H9 (cell line): Measurements from ENCODE around the gene LRP8. TPM values are rescaled to one million over a fixed set of nuclear protein-coding genes. Genes with fewer than 3 reads are reported as not detected.

Source experiments
- DNase-seq: peaks from one replicate; pipeline ENCODE4 v3.0.0-alpha.2; 2017
- H2AFZ ChIP-seq: one replicate; pipeline ENCODE4 v1.6.1; 2013; ENCODE audit warnings: mild to moderate bottlenecking, low read length, control low read depth, moderate library complexity
- H2AK5ac ChIP-seq: 2 replicates; pipeline ENCODE4 v1.6.1; 2013; ENCODE audit warnings: low read length, control low read depth, mixed read lengths; ENCODE audit not compliant: insufficient read length
- H2BK120ac ChIP-seq: one replicate; pipeline ENCODE4 v1.6.1; 2013; ENCODE audit warnings: low read depth, mild to moderate bottlenecking, low read length, control low read depth, inconsistent platforms; ENCODE audit not compliant: poor library complexity, severe bottlenecking
- H2BK12ac ChIP-seq: 2 replicates; pipeline ENCODE4 v1.6.1; 2013; ENCODE audit warnings: low read length, control low read depth, mixed read lengths, low read depth; ENCODE audit not compliant: insufficient read length
- H2BK15ac ChIP-seq: 2 replicates; pipeline ENCODE4 v1.6.1; 2013; ENCODE audit warnings: low read depth, low read length, control low read depth
- H2BK20ac ChIP-seq: one replicate; pipeline ENCODE4 v1.6.1; 2013; ENCODE audit warnings: low read depth, mild to moderate bottlenecking, low read length, control low read depth, inconsistent platforms; ENCODE audit not compliant: poor library complexity, severe bottlenecking
- H2BK5ac ChIP-seq: 2 replicates; pipeline ENCODE4 v1.6.1; 2013; ENCODE audit warnings: low read length, control low read depth, mixed read lengths; ENCODE audit not compliant: insufficient read length
- H3K14ac ChIP-seq: 2 replicates; pipeline ENCODE4 v1.6.1; 2013; ENCODE audit warnings: low read length, control low read depth; ENCODE audit not compliant: insufficient read depth
- H3K18ac ChIP-seq: 2 replicates; pipeline ENCODE4 v1.6.1; 2013; ENCODE audit warnings: low read depth, mild to moderate bottlenecking, mixed read lengths, low read length, control low read depth; ENCODE audit not compliant: insufficient read length
- H3K23ac ChIP-seq: 2 replicates; pipeline ENCODE4 v1.6.1; 2013; ENCODE audit warnings: low read length, control low read depth, mixed read lengths, low read depth; ENCODE audit not compliant: insufficient read length
- H3K23me2 ChIP-seq: 2 replicates; pipeline ENCODE4 v1.6.1; 2013; ENCODE audit warnings: low read depth, mild to moderate bottlenecking, mixed read lengths, low read length, control low read depth; ENCODE audit not compliant: insufficient read length, poor library complexity, severe bottlenecking
- H3K27ac ChIP-seq: 2 replicates; pipeline ENCODE4 v1.5.1; 2013; ENCODE audit warnings: low read length, control low read depth, mixed read lengths, low read depth; ENCODE audit not compliant: insufficient read length
- H3K27me3 ChIP-seq: 2 replicates; pipeline ENCODE4 v1.6.1; 2013; ENCODE audit warnings: low read length, control low read depth, inconsistent platforms; ENCODE audit not compliant: insufficient read depth
- H3K4ac ChIP-seq: 2 replicates; pipeline ENCODE4 v1.6.1; 2013; ENCODE audit warnings: low read depth, mild to moderate bottlenecking, control low read depth, inconsistent platforms, low read length, moderate library complexity
- H3K4me1 ChIP-seq: 2 replicates; pipeline ENCODE4 v1.6.1; 2013; ENCODE audit warnings: low read length, control low read depth, inconsistent platforms; ENCODE audit not compliant: insufficient read depth
- H3K4me2 ChIP-seq: 2 replicates; pipeline ENCODE4 v1.6.1; 2013; ENCODE audit warnings: low read length, control low read depth, mixed read lengths; ENCODE audit not compliant: insufficient read length, insufficient read depth
- H3K56ac ChIP-seq: 2 replicates; pipeline ENCODE4 v1.6.1; 2013; ENCODE audit warnings: low read depth, mild to moderate bottlenecking, mixed read lengths, low read length, control low read depth; ENCODE audit not compliant: insufficient read length
- H3K79me1 ChIP-seq: 2 replicates; pipeline ENCODE4 v1.6.1; 2013; ENCODE audit warnings: low read depth, mild to moderate bottlenecking, moderate library complexity, low read length, control low read depth, inconsistent platforms; ENCODE audit not compliant: insufficient read depth, poor library complexity, severe bottlenecking
- H3K79me2 ChIP-seq: 2 replicates; pipeline ENCODE4 v1.6.1; 2013; ENCODE audit warnings: low read length, control low read depth, inconsistent platforms; ENCODE audit not compliant: insufficient read depth
- H3K9ac ChIP-seq: 2 replicates; pipeline ENCODE4 v1.6.1; 2013; ENCODE audit warnings: low read length, control low read depth, mixed read lengths; ENCODE audit not compliant: insufficient read length; ENCODE audit errors: extremely low read depth
- H3K9me3 ChIP-seq: one replicate; pipeline ENCODE4 v1.6.1; 2013; ENCODE audit warnings: low read depth, low read length, inconsistent platforms; ENCODE audit not compliant: control insufficient read depth
- H3T11ph ChIP-seq: one replicate; pipeline ENCODE4 v1.6.1; 2013; ENCODE audit warnings: mild to moderate bottlenecking, low read length, control low read depth, inconsistent platforms
- H4K20me1 ChIP-seq: one replicate; pipeline ENCODE4 v1.6.1; 2013; ENCODE audit not compliant: control insufficient read depth, insufficient read length, insufficient read depth
- H4K5ac ChIP-seq: 2 replicates; pipeline ENCODE4 v1.6.1; 2013; ENCODE audit warnings: low read depth, mild to moderate bottlenecking, mixed read lengths, low read length, control low read depth; ENCODE audit not compliant: insufficient read length
- H4K8ac ChIP-seq: replicated peaks from 2 replicates; pipeline ENCODE4 v1.6.1; 2013; ENCODE audit warnings: low read length, control low read depth, mixed read lengths, low read depth; ENCODE audit not compliant: insufficient read length
- H4K91ac ChIP-seq: 2 replicates; pipeline ENCODE4 v1.6.1; 2013; ENCODE audit warnings: low read depth, mild to moderate bottlenecking, moderate library complexity, mixed read lengths, low read length, control low read depth; ENCODE audit not compliant: insufficient read length
- H3K27ac Mint-ChIP-seq, 3 experiments: 2 replicates in 2 of 3; 3 replicates in 1 of 3; pipeline ENCODE4 v1.8.0; 2020 to 2021; ENCODE audit warnings: mixed read lengths in 3 of 3, mild to moderate bottlenecking in 1 of 3, moderate library complexity in 1 of 3
- H3K27me3 Mint-ChIP-seq: 2 replicates; pipeline ENCODE4 v1.8.0; 2021; ENCODE audit warnings: low read depth, mild to moderate bottlenecking, moderate library complexity, mixed read lengths
- H3K36me3 Mint-ChIP-seq, 3 experiments: 2 replicates in 2 of 3; 3 replicates in 1 of 3; pipeline ENCODE4 v1.8.0; 2020 to 2021; ENCODE audit warnings: low read depth in 3 of 3, mixed read lengths in 3 of 3; ENCODE audit not compliant: insufficient read depth in 1 of 3
- H3K4me1 Mint-ChIP-seq, 2 experiments: 2 replicates each; pipeline ENCODE4 v1.8.0; 2020; ENCODE audit warnings: mixed read lengths in 2 of 2
- H3K4me3 Mint-ChIP-seq, 2 experiments: 2 replicates in 1 of 2; 3 replicates in 1 of 2; pipeline ENCODE4 v1.8.0; 2020 to 2021; ENCODE audit warnings: mild to moderate bottlenecking in 2 of 2, mixed read lengths in 2 of 2, moderate library complexity in 1 of 2
- H3K9me3 Mint-ChIP-seq, 2 experiments: 2 replicates in 1 of 2; 3 replicates in 1 of 2; pipeline ENCODE4 v1.8.0; 2020; ENCODE audit warnings: mild to moderate bottlenecking in 2 of 2, mixed read lengths in 2 of 2, moderate library complexity in 1 of 2
- WGBS: extraction: QIAGEN DNeasy Blood & Tissue Kit; methylation state at CpG from one replicate; pipeline ENCODE4 v1.1.7; 2013; ENCODE audit warnings: missing lambda C conversion rate, low lambda C conversion rate, mixed read lengths; ENCODE audit not compliant: insufficient read length; ENCODE audit errors: extremely low coverage; 5-methylcytosine and 5-hydroxymethylcytosine counted together
- total RNA-seq: library from RNA; stranded (reverse); gene quantifications from 2 replicates; pipeline ENCODE4 v1.2.1, GENCODE V29; 2021
- TF ChIP-seq, protein P1 (sequence below): fragments of 200-600 bp; sonication (generic); conservative IDR thresholded peaks from 3 replicates; pipeline ENCODE4 v1.8.0; 2021; ENCODE audit warnings: antibody characterized with exemption, mild to moderate bottlenecking

LRP8 gene
- total RNA-seq, 1 experiment from 2014 or later = 78.6 TPM

DNA sequence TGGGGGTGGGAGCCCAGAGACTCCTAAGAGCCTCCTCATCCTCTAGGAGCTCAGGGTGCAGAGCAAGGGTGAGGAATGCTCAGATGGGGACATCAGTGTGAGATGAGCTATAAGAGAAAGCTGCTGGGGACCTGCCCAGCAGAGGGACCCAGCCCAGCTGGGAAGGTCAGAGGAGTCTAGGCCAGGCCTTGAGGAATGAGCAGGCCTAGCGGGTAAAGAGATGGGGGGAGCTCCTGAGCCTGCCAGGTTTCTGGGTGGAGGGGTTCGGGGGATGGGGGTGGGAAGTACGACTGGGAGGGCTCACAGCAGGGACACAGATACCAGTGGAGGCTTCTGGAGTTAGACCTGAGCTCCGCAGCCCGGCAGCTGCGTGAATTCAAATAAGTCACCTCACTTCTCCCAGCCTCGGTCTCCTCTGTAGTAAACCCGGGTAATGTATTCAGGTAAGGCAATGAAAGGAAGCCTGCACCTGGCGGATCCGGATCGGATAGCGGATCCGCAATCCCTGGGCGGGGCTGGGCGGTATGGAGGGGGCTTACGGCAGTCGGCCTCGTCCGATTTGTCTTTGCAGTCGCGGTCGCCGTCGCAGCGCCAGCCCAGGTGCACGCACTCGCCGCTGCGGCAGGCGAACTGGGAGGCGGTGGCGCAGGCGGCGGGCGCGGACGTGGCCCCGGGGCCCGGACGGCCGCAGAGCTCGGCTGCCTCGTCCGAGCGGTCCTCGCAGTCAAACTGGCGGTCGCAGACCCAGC is 51.5 kb downstream of the LRP8 start:
- TF ChIP-seq, protein P1, sequence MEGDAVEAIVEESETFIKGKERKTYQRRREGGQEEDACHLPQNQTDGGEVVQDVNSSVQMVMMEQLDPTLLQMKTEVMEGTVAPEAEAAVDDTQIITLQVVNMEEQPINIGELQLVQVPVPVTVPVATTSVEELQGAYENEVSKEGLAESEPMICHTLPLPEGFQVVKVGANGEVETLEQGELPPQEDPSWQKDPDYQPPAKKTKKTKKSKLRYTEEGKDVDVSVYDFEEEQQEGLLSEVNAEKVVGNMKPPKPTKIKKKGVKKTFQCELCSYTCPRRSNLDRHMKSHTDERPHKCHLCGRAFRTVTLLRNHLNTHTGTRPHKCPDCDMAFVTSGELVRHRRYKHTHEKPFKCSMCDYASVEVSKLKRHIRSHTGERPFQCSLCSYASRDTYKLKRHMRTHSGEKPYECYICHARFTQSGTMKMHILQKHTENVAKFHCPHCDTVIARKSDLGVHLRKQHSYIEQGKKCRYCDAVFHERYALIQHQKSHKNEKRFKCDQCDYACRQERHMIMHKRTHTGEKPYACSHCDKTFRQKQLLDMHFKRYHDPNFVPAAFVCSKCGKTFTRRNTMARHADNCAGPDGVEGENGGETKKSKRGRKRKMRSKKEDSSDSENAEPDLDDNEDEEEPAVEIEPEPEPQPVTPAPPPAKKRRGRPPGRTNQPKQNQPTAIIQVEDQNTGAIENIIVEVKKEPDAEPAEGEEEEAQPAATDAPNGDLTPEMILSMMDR = no peak

More for the DNA sequence above, 51.5 kb downstream of the LRP8 start:
- Histone ChIP-seq H4K20me1 (no peaks in the 10 kb centered on the region), H3K14ac (no peak overlapping the region), H4K8ac (no peak overlapping the region), H3K79me1 (no peaks in the 10 kb centered on the region), H3K79me2 (no peaks in the 10 kb centered on the region), H2BK12ac (no peak overlapping the region), H3T11ph (no peak overlapping the region), H3K4ac (no peak overlapping the region), H4K91ac (no peak overlapping the region), H2BK15ac (no peak overlapping the region), H3K4me2 (no peak overlapping the region), H2BK120ac (no peak overlapping the region), H3K23ac (no peak overlapping the region), H3K27me3 (no peaks in the 10 kb centered on the region), H3K4me1 (no peaks in the 10 kb centered on the region), H4K5ac (no peak overlapping the region), H2AFZ (no peak overlapping the region), H2AK5ac (no peak overlapping the region), H2BK20ac (no peak overlapping the region), H3K9ac (no peak overlapping the region), H3K23me2 (peaks cover 2% of the 10 kb centered on the region), H3K18ac (no peak overlapping the region), H3K27ac (no peak overlapping the region), H3K9me3 (no peaks in the 10 kb centered on the region), H3K56ac (no peak overlapping the region), H2BK5ac (no peak overlapping the region)
- Mint-ChIP-seq H3K36me3 (peaks cover 51 to 83% (median 68%) of the 10 kb centered on the region in 3 experiments), H3K4me3 (no peak overlapping the region), H3K9me3 (no peaks in the 10 kb centered on the region), H3K27ac (peak overlapping the region in 1 of 3 experiments; percentile 65; a peak in 1 of 7 replicates), H3K4me1 (no peaks in the 10 kb centered on the region), H3K27me3 (no peaks in the 10 kb centered on the region; the same call in 1 of the 2 replicates)
- WGBS = no CpG with 5 or more reads among the region's 48 CpGs
- DNase-seq = no peak
